ENCODE results near the gene ARHGAP27. TPM values are rescaled to one million over a fixed set of nuclear protein-coding genes. Genes with fewer than 3 reads are reported as not detected.
A peak's percentile ranks its signal among the peaks of the same experiment; 100 is the strongest.
"Not testable (repeated sequence)": the region's sequence is repeated elsewhere in the genome, so short reads cannot be mapped to it uniquely, and the experiment has no call there.

Gene ARHGAP27
- total and polyA plus RNA-seq, 8 donors, result 3.1 to 22.4 (median 7.4) TPM

GRCh38 chr17:45446872-45447625 lies 14.4 kb upstream of the ARHGAP27 start:
- whole genome bisulfite sequencing, 2 donors, result 84 to 89% methylated on average over 8 of the region's 8 CpGs
- FAIRE-seq, result not testable (repeated sequence)

GRCh38 chr17:45445901-45446743 lies 13.5 kb upstream of the ARHGAP27 start:
- WGBS, 2 donors, result 64 to 73% methylated on average over 16 of the region's 16 CpGs
- H3K27me3 ChIP-seq; FAIRE-seq; H3K36me3 ChIP-seq; H3K9me3 ChIP-seq; H3K4me3 ChIP-seq; H3K4me1 ChIP-seq; intact Hi-C loops (cut with DNase I): not testable (repeated sequence)
- H3K27ac ChIP-seq, result peak overlapping the region in 1 of 4 donors; percentile 19
- ATAC-seq (peak; percentile 33 to 76 (median 70)), DNase-seq (peak in 1 of 6 donors; percentile 41)

More at GRCh38 chr17:45446872-45447625, 14.4 kb upstream of the ARHGAP27 start:
- H3K9me3 ChIP-seq; H3K36me3 ChIP-seq; H3K4me1 ChIP-seq; H3K4me3 ChIP-seq; intact Hi-C loops (cut with DNase I); H3K27me3 ChIP-seq: not testable (repeated sequence)
- H3K27ac ChIP-seq, result peak overlapping the region in 2 of 4 donors; percentile 1 to 46
- ATAC-seq, result peak in 3 of 4 donors; percentile 18 to 43 (median 38)
- DNase-seq, result peak in 1 of 6 donors; percentile 31

- intact Hi-C loops (cut with DNase I); H3K4me3 ChIP-seq; H3K36me3 ChIP-seq; FAIRE-seq; ATAC-seq; H3K9me3 ChIP-seq; H3K4me1 ChIP-seq; H3K27ac ChIP-seq; H3K27me3 ChIP-seq: not testable (repeated sequence)
- 90 to 92% methylated on average over 21 of the region's 21 CpGs for WGBS, 2 donors
- DNase-seq, result peak in 1 of 6 donors; percentile 36
Observed at GRCh38 chr17:45444856-45445820, 12.5 kb upstream of the ARHGAP27 start.

GRCh38 chr17:45444301-45444700 lies 11.6 kb upstream of the ARHGAP27 start:
- WGBS, 2 donors, result 87 to 92% methylated on average over 9 to 10 of the region's 10 CpGs
- H3K4me3 ChIP-seq; H3K4me1 ChIP-seq; H3K27ac ChIP-seq; H3K27me3 ChIP-seq; FAIRE-seq; H3K36me3 ChIP-seq; ATAC-seq; H3K9me3 ChIP-seq; intact Hi-C loops (cut with DNase I): not testable (repeated sequence)
- peak in 1 of 6 donors; percentile 17 for DNase-seq

- H3K4me1 ChIP-seq; ATAC-seq; H3K27ac ChIP-seq; intact Hi-C loops (cut with DNase I); H3K36me3 ChIP-seq; H3K27me3 ChIP-seq; H3K9me3 ChIP-seq; FAIRE-seq; H3K4me3 ChIP-seq: not testable (repeated sequence)
- DNase-seq, result peak in 1 of 6 donors; percentile 35
- WGBS, 2 donors, result 89 to 92% methylated on average over 8 to 10 of the region's 10 CpGs
Observed at GRCh38 chr17:45443371-45444260, 10.9 kb upstream of the ARHGAP27 start.

- intact Hi-C loops (cut with DNase I), result no loop called here
- H3K4me3 ChIP-seq, result no peak overlapping the region
- FAIRE-seq, result no peak
- WGBS, 2 donors, result 85 to 87% methylated on average over 12 to 14 of the region's 14 CpGs
- H3K27ac ChIP-seq, result no peak overlapping the region
- no peak for TF ChIP-seq CTCF (IDR thresholded peaks at IDR 0.05)
- no peaks in the 10 kb centered on the region for H3K4me1 ChIP-seq
- peaks cover 0 to 4% (median 0%) of the 10 kb centered on the region in 3 donors for H3K36me3 ChIP-seq
- DNase-seq, result peak in 1 of 6 donors; percentile 34
- ATAC-seq, result no peak
- H3K27me3 ChIP-seq, result no peaks in the 10 kb centered on the region
- no peaks in the 10 kb centered on the region for H3K9me3 ChIP-seq
Observed at GRCh38 chr17:45441526-45442310, 9.0 kb upstream of the ARHGAP27 start.

- FAIRE-seq; ATAC-seq; H3K4me1 ChIP-seq; H3K27me3 ChIP-seq; intact Hi-C loops (cut with DNase I); H3K36me3 ChIP-seq; H3K4me3 ChIP-seq; H3K9me3 ChIP-seq: not testable (repeated sequence)
- 80 to 84% methylated on average over 7 of the region's 7 CpGs for whole genome bisulfite sequencing, 2 donors
- H3K27ac ChIP-seq, result peak overlapping the region in 1 of 4 donors; percentile 50
- peak in 1 of 6 donors; percentile 34 for DNase-seq
Observed at GRCh38 chr17:45440839-45441515, 8.3 kb upstream of the ARHGAP27 start.

Measured in pancreas (tissue), 10 donors.